Measurements from ENCODE around the gene ASCC3.

ASCC3 gene

GRCh38 chr6:100721256-100721655 is 159.9 kb downstream of the ASCC3 start:
- DNase-seq, result no peak

GRCh38 chr6:100719883-100720682 is 161.0 kb downstream of the ASCC3 start:
- peak; percentile 12 for DNase-seq

GRCh38 chr6:100712997-100713396 is 168.1 kb downstream of the ASCC3 start:
- no peak for DNase-seq

- no peak for DNase-seq
These were observed 174.6 kb downstream of the ASCC3 start for GRCh38 chr6:100706491-100706890.

- DNase-seq, result no peak
These were observed 176.2 kb downstream of the ASCC3 start for GRCh38 chr6:100704961-100705360.

GRCh38 chr6:100701728-100702127 is 179.4 kb downstream of the ASCC3 start:
- no peak for DNase-seq

GRCh38 chr6:100700009-100700408 is 181.1 kb downstream of the ASCC3 start:
- no peak for DNase-seq

- no peak for DNase-seq
These were observed 185.7 kb downstream of the ASCC3 start for GRCh38 chr6:100695445-100695844.

GRCh38 chr6:100693249-100693927 is 187.7 kb downstream of the ASCC3 start:
- no peak for DNase-seq

- DNase-seq, result no peak
These were observed 189.2 kb downstream of the ASCC3 start for GRCh38 chr6:100691972-100692371.

- DNase-seq, result no peak
These were observed 194.9 kb downstream of the ASCC3 start for GRCh38 chr6:100686216-100686615.

GRCh38 chr6:100685747-100686146 is 195.4 kb downstream of the ASCC3 start:
- DNase-seq, result no peak

GRCh38 chr6:100680163-100680562 is 201.0 kb downstream of the ASCC3 start:
- no peak for DNase-seq

- no peak for DNase-seq
These were observed 203.1 kb downstream of the ASCC3 start for GRCh38 chr6:100678027-100678426.

GRCh38 chr6:100677240-100677639 is 203.9 kb downstream of the ASCC3 start:
- no peak for DNase-seq

- DNase-seq, result no peak
These were observed 207.5 kb downstream of the ASCC3 start for GRCh38 chr6:100673641-100674040.

- DNase-seq, result no peak
These were observed 209.4 kb downstream of the ASCC3 start for GRCh38 chr6:100671740-100672139.

- no peak for DNase-seq
These were observed 211.1 kb downstream of the ASCC3 start for GRCh38 chr6:100670056-100670455.

GRCh38 chr6:100665041-100665380 is 216.1 kb downstream of the ASCC3 start:
- DNase-seq, result no peak

- DNase-seq, result peak; percentile 34
These were observed 216.7 kb downstream of the ASCC3 start for GRCh38 chr6:100664274-100665040.

GRCh38 chr6:100663219-100663863 is 217.8 kb downstream of the ASCC3 start:
- peak; percentile 84 for DNase-seq

GRCh38 chr6:100662264-100662663 is 218.9 kb downstream of the ASCC3 start:
- DNase-seq, result no peak

GRCh38 chr6:100658486-100658885 is 222.6 kb downstream of the ASCC3 start:
- DNase-seq, result no peak

All from fibroblast of skin of right biceps (primary cell).